GM21717 (cell line): ENCODE data around the gene C8G.
A peak's percentile ranks its signal among the peaks of the same experiment; 100 is the strongest.

Source experiments
- ATAC-seq: cut with Tn5 transposase; IDR thresholded peaks from one replicate; pipeline ENCODE4 v1.9.1; 2021; ENCODE audit warnings: mild to moderate bottlenecking, moderate library complexity; ENCODE audit not compliant: unreplicated experiment

Gene C8G

GRCh38 chr9:136980669-136981478 is 35.8 kb downstream of the C8G start:
- ATAC-seq, result no peak

GRCh38 chr9:136981588-136982231 is 36.7 kb downstream of the C8G start:
- no peak for ATAC-seq

- ATAC-seq, result no peak
Observed at GRCh38 chr9:136982232-136983051, 37.4 kb downstream of the C8G start, which contains the start of gene LCNL1. Gene LCNL1 (plus strand): TSS chr9:136982993. CDS start chr9:136983587, 594 bp downstream.

- ATAC-seq, result no peak
Observed at GRCh38 chr9:136983167-136983566, 38.1 kb downstream of the C8G start.

- no peak for ATAC-seq
Observed at GRCh38 chr9:136983656-136984314, 38.7 kb downstream of the C8G start.

GRCh38 chr9:136984464-136985026 is 39.5 kb downstream of the C8G start:
- no peak for ATAC-seq

- ATAC-seq, result no peak
Observed at GRCh38 chr9:136985027-136985602, 40.1 kb downstream of the C8G start.

GRCh38 chr9:136985853-136986252 is 40.8 kb downstream of the C8G start:
- no peak for ATAC-seq

GRCh38 chr9:136988872-136989271 is 43.8 kb downstream of the C8G start:
- no peak for ATAC-seq

GRCh38 chr9:136990242-136990911 is 45.3 kb downstream of the C8G start:
- no peak for ATAC-seq

- peak; percentile 70 for ATAC-seq
Observed at GRCh38 chr9:136991993-136992818, 47.2 kb downstream of the C8G start, which contains the start of gene PAXX. Gene PAXX (plus strand): TSS chr9:136992422. CDS start chr9:136992444, 22 bp downstream.

- ATAC-seq, result peak; percentile 3
Observed at GRCh38 chr9:136992819-136993369, 47.9 kb downstream of the C8G start.

GRCh38 chr9:136994180-136994887 is 49.3 kb downstream of the C8G start:
- ATAC-seq, result no peak

- no peak for ATAC-seq
Observed at GRCh38 chr9:136994888-136995230, 49.8 kb downstream of the C8G start.

GRCh38 chr9:136995362-136995761 is 50.3 kb downstream of the C8G start:
- ATAC-seq, result no peak

- ATAC-seq, result no peak
Observed at GRCh38 chr9:136995772-136996311, 50.8 kb downstream of the C8G start.
